GM23338 (cell line): ENCODE results near the gene ME1. TPM values are rescaled to one million over a fixed set of nuclear protein-coding genes. Genes with fewer than 3 reads are reported as not detected.

ENCODE experiments used
- ATAC-seq: fragments of 200-7000 bp; cut with Tn5 transposase; 3 replicates; pipeline ENCODE4 v1.9.1; 2020
- DNase-seq: peaks from one replicate; pipeline ENCODE4 v3.0.0-alpha.2; 2015; ENCODE audit warnings: low spot score
- H2AFZ ChIP-seq: fragments of 200-600 bp; sonication (generic); 2 replicates; pipeline ENCODE4 v1.8.0; 2016; ENCODE audit warnings: antibody characterized with exemption, mild to moderate bottlenecking, moderate library complexity
- H3F3A ChIP-seq: fragments of 200-600 bp; sonication (generic); replicated peaks from 2 replicates; pipeline ENCODE4 v1.8.0; 2017; ENCODE audit warnings: antibody characterized with exemption, mixed run types, low read depth
- H3K27ac ChIP-seq: fragments of 200-600 bp; sonication (generic); 2 replicates; pipeline ENCODE4 v1.6.1; 2016; ENCODE audit warnings: low read depth
- H3K27me3 ChIP-seq: fragments of 200-600 bp; sonication (generic); 2 replicates; pipeline ENCODE4 v1.8.0; 2016; ENCODE audit warnings: mild to moderate bottlenecking, mixed run types, moderate library complexity; ENCODE audit not compliant: insufficient read depth
- H3K36me3 ChIP-seq: fragments of 200-600 bp; sonication (generic); 2 replicates; pipeline ENCODE4 v1.8.0; 2016; ENCODE audit warnings: mild to moderate bottlenecking; ENCODE audit not compliant: insufficient read depth
- H3K4me1 ChIP-seq: fragments of 200-600 bp; sonication (generic); 2 replicates; pipeline ENCODE4 v1.8.0; 2016; ENCODE audit warnings: mild to moderate bottlenecking, moderate library complexity; ENCODE audit not compliant: insufficient read depth
- H3K4me2 ChIP-seq: fragments of 200-600 bp; sonication (generic); 2 replicates; pipeline ENCODE4 v1.7.1; 2017; ENCODE audit warnings: mixed run types
- H3K4me3 ChIP-seq: fragments of 200-600 bp; sonication (generic); 2 replicates; pipeline ENCODE4 v1.6.1; 2016; ENCODE audit warnings: mixed run types
- H3K79me2 ChIP-seq: fragments of 200-600 bp; sonication (generic); replicated peaks from 2 replicates; pipeline ENCODE4 v1.8.0; 2017; ENCODE audit warnings: mild to moderate bottlenecking; ENCODE audit not compliant: insufficient read depth
- H3K9me2 ChIP-seq: fragments of 200-600 bp; sonication (generic); 2 replicates; pipeline ENCODE4 v1.8.0; 2017; ENCODE audit not compliant: insufficient read depth
- H4K20me1 ChIP-seq: fragments of 200-600 bp; sonication (generic); replicated peaks from 2 replicates; pipeline ENCODE4 v1.8.0; 2017; ENCODE audit warnings: mild to moderate bottlenecking; ENCODE audit not compliant: insufficient read depth
- H3K27ac Mint-ChIP-seq: 2 replicates; pipeline ENCODE4 v1.8.0; 2020; ENCODE audit warnings: inconsistent platforms, mild to moderate bottlenecking, moderate library complexity, mixed read lengths
- H3K27me3 Mint-ChIP-seq: 3 replicates; pipeline ENCODE4 v1.8.0; 2022; ENCODE audit warnings: low read depth, mild to moderate bottlenecking, moderate library complexity, mixed read lengths, inconsistent platforms; ENCODE audit not compliant: insufficient read depth, poor library complexity
- H3K36me3 Mint-ChIP-seq: 3 replicates; pipeline ENCODE4 v1.8.0; 2021; ENCODE audit warnings: low read depth, mild to moderate bottlenecking, inconsistent platforms, moderate library complexity, mixed read lengths
- H3K4me1 Mint-ChIP-seq: 3 replicates; pipeline ENCODE4 v1.8.0; 2020; ENCODE audit warnings: mild to moderate bottlenecking, inconsistent platforms, mixed read lengths
- H3K4me3 Mint-ChIP-seq: 3 replicates; pipeline ENCODE4 v1.8.0; 2021; ENCODE audit warnings: moderate library complexity, mild to moderate bottlenecking, inconsistent platforms, mixed read lengths
- H3K9me3 Mint-ChIP-seq: 3 replicates; pipeline ENCODE4 v1.8.0; 2020; ENCODE audit warnings: moderate library complexity, mild to moderate bottlenecking, inconsistent platforms, mixed read lengths
- CTCF ChIP-seq, 2 experiments: fragments of 200-600 bp in 1 of 2; sonication (generic) in 1 of 2; conservative IDR thresholded peaks; 2 replicates each; pipeline versions ENCODE4 v1.5.1 to v1.6.1; 2016 to 2017; ENCODE audit warnings: antibody characterized with exemption in 2 of 2, low read depth in 2 of 2, mild to moderate bottlenecking in 2 of 2, moderate library complexity in 1 of 2
- EZH2phosphoT487 ChIP-seq: fragments of 200-600 bp; sonication (generic); IDR thresholded peaks from one replicate; pipeline ENCODE4 v1.8.1; 2018; ENCODE audit warnings: antibody characterized with exemption; ENCODE audit not compliant: unreplicated experiment
- NANOG ChIP-seq: IDR thresholded peaks from 2 replicates; pipeline ENCODE4 v1.6.1; 2016; ENCODE audit warnings: antibody characterized with exemption, borderline replicate concordance
- polyA plus RNA-seq: library from polyadenylated mRNA; unstranded; fragments of >200 nt; fragmentation: Nextera tagmentation; extraction: Ambion mirVana; gene quantifications from 2 replicates; pipeline ENCODE4 v1.2.1, GENCODE V29; 2016
- total RNA-seq: library from RNA; depleted of rRNA; stranded (reverse); fragments of >200 nt; shearing (Covaris generic); gene quantifications from 2 replicates; pipeline ENCODE4 v1.2.3, GENCODE V29; 2014
- TF ChIP-seq, protein P1 (sequence below): fragments of 250-450 bp; sonication (Bioruptor Pico); IDR thresholded peaks from 2 replicates; pipeline ENCODE4 v1.5.0; 2020; ENCODE audit warnings: mild to moderate bottlenecking, moderate library complexity
- TF ChIP-seq, protein P2 (sequence below): IDR thresholded peaks from 2 replicates; pipeline ENCODE4 v1.6.1; 2016; ENCODE audit warnings: antibody characterized with exemption

Gene ME1
- total and polyA plus RNA-seq, 2 experiments from 2014 or later = 6.4 to 8.0 TPM

DNA sequence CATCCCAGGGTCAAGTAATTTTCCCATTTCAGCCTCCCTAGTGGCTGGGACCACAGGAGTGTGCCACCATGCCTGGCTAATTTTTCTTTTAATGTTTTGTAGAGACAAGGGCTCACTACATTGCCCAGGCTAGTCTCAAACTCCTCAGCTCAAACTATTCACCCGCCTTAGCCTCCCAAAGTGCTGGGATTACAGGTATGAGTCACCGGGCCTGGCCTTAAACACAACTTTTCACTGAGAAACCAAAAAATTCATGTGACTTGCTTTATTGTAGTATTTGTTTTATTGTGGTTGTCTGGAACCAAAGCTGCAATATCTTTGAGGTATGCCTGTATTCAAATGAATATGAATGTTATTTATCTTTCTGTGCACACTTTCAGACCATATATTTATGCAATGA, 165.5 kb downstream of the ME1 start (continued):
- TF ChIP-seq, protein P1, sequence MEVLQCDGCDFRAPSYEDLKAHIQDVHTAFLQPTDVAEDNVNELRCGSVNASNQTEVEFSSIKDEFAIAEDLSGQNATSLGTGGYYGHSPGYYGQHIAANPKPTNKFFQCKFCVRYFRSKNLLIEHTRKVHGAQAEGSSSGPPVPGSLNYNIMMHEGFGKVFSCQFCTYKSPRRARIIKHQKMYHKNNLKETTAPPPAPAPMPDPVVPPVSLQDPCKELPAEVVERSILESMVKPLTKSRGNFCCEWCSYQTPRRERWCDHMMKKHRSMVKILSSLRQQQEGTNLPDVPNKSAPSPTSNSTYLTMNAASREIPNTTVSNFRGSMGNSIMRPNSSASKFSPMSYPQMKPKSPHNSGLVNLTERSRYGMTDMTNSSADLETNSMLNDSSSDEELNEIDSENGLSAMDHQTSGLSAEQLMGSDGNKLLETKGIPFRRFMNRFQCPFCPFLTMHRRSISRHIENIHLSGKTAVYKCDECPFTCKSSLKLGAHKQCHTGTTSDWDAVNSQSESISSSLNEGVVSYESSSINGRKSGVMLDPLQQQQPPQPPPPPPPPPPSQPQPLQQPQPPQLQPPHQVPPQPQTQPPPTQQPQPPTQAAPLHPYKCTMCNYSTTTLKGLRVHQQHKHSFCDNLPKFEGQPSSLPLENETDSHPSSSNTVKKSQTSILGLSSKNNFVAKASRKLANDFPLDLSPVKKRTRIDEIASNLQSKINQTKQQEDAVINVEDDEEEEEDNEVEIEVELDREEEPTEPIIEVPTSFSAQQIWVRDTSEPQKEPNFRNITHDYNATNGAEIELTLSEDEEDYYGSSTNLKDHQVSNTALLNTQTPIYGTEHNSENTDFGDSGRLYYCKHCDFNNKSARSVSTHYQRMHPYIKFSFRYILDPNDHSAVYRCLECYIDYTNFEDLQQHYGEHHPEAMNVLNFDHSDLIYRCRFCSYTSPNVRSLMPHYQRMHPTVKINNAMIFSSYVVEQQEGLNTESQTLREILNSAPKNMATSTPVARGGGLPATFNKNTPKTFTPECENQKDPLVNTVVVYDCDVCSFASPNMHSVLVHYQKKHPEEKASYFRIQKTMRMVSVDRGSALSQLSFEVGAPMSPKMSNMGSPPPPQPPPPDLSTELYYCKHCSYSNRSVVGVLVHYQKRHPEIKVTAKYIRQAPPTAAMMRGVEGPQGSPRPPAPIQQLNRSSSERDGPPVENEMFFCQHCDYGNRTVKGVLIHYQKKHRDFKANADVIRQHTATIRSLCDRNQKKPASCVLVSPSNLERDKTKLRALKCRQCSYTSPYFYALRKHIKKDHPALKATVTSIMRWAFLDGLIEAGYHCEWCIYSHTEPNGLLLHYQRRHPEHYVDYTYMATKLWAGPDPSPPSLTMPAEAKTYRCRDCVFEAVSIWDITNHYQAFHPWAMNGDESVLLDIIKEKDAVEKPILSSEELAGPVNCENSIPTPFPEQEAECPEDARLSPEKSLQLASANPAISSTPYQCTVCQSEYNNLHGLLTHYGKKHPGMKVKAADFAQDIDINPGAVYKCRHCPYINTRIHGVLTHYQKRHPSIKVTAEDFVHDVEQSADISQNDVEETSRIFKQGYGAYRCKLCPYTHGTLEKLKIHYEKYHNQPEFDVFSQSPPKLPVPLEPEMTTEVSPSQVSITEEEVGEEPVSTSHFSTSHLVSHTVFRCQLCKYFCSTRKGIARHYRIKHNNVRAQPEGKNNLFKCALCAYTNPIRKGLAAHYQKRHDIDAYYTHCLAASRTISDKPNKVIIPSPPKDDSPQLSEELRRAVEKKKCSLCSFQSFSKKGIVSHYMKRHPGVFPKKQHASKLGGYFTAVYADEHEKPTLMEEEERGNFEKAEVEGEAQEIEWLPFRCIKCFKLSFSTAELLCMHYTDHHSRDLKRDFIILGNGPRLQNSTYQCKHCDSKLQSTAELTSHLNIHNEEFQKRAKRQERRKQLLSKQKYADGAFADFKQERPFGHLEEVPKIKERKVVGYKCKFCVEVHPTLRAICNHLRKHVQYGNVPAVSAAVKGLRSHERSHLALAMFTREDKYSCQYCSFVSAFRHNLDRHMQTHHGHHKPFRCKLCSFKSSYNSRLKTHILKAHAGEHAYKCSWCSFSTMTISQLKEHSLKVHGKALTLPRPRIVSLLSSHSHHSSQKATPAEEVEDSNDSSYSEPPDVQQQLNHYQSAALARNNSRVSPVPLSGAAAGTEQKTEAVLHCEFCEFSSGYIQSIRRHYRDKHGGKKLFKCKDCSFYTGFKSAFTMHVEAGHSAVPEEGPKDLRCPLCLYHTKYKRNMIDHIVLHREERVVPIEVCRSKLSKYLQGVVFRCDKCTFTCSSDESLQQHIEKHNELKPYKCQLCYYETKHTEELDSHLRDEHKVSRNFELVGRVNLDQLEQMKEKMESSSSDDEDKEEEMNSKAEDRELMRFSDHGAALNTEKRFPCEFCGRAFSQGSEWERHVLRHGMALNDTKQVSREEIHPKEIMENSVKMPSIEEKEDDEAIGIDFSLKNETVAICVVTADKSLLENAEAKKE = no peak

GRCh38 chr6:83260577-83260976, 170.3 kb downstream of the ME1 start:
- H3K4me1 ChIP-seq = no peaks in the 10 kb centered on the region
- H3K27ac ChIP-seq = no peak overlapping the region
- Mint-ChIP-seq H3K4me3 (no peak overlapping the region), H3K9me3 (no peaks in the 10 kb centered on the region), H3K36me3 (no peaks in the 10 kb centered on the region), H3K27me3 (no peaks in the 10 kb centered on the region), H3K4me1 (no peaks in the 10 kb centered on the region), H3K27ac (no peak overlapping the region)
- no peaks in the 10 kb centered on the region for H3K79me2 ChIP-seq
- no peak for ATAC-seq
- H3K4me2 ChIP-seq = no peak overlapping the region
- no peaks in the 10 kb centered on the region for H4K20me1 ChIP-seq
- DNase-seq = no peak
- no peak overlapping the region for H3K4me3 ChIP-seq
- H3K36me3 ChIP-seq = no peaks in the 10 kb centered on the region
- H3F3A ChIP-seq = no peaks in the 10 kb centered on the region
- H2AFZ ChIP-seq = no peak overlapping the region
- no peaks in the 10 kb centered on the region for H3K9me2 ChIP-seq
- H3K27me3 ChIP-seq = no peaks in the 10 kb centered on the region
- TF ChIP-seq CTCF (conservative IDR thresholded peaks at IDR 0.05; ENCODE audit: low read depth in 2 of 2) (no peak), NANOG (no peak), EZH2phosphoT487 (no peak)
- TF ChIP-seq, protein P2, sequence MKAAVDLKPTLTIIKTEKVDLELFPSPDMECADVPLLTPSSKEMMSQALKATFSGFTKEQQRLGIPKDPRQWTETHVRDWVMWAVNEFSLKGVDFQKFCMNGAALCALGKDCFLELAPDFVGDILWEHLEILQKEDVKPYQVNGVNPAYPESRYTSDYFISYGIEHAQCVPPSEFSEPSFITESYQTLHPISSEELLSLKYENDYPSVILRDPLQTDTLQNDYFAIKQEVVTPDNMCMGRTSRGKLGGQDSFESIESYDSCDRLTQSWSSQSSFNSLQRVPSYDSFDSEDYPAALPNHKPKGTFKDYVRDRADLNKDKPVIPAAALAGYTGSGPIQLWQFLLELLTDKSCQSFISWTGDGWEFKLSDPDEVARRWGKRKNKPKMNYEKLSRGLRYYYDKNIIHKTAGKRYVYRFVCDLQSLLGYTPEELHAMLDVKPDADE = no peak
- TF ChIP-seq, protein P1 = no peak
